ENCODE results near the gene POLR2C.

DNA sequence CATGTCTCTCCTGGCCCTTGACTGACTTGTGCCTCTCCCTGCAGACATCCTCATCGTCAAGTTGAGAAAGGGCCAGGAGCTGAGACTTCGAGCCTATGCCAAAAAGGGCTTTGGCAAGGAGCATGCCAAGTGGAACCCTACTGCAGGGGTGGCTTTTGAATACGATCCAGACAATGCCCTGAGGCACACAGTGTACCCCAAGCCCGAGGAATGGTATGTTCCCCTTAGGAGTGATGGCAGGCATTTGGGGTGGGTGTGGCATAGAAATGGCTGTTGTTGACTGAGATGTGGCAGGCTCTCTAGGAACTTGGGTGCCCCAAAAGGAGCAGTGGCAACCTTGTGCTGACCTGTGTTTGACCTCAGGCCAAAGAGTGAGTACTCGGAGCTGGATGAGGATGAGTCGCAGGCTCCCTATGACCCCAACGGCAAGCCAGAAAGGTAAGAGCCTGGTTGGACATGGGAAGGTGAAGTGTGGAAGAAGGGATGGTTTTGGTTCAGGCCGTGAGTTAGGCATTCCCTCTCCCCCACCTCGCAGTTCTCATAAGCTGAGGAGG, 7.5 kb downstream of the POLR2C start:
- no peak for TF ChIP-seq POLR2A (IDR thresholded peaks at IDR 0.05; ENCODE audit: low read depth, low read length)
- TF ChIP-seq TAF1 (IDR thresholded peaks at IDR 0.05; ENCODE audit: borderline replicate concordance, low read depth, low read length): no peak
- 0 out of 2 replicates have a peak, but pooled peaks have one; percentile 2 for TF ChIP-seq POLR2AphosphoS5 (IDR thresholded peaks at IDR 0.05; ENCODE audit: low read depth, low read length)

All from GM12892 (cell line).